ENCODE results near the gene NES. TPM values are rescaled to one million over a fixed set of nuclear protein-coding genes. Genes with fewer than 3 reads are reported as not detected.

The NES gene
- total and polyA plus RNA-seq, 2 of the 8 experiments (the other 6 are each of a cell fraction or from before 2014, with no cell fraction given): 13.3 to 135 TPM

- TF ChIP-seq CTCF (IDR thresholded peaks at IDR 0.05; ENCODE audit: control extremely low read depth in 1 of 3, insufficient read depth in 1 of 3, low read depth in 1 of 3, low read length in 3 of 3): no peak
- TF ChIP-seq JUND (IDR thresholded peaks at IDR 0.05; ENCODE audit: low read length): no peak
- TF ChIP-seq FOSL1 (IDR thresholded peaks at IDR 0.05; ENCODE audit: insufficient read depth, low read depth, low read length): no peak
- TF ChIP-seq SP2 (IDR thresholded peaks at IDR 0.05; ENCODE audit: low read length): no peak
- no peak for TF ChIP-seq MAX (IDR thresholded peaks at IDR 0.05)
- no peak for TF ChIP-seq YY1 (IDR thresholded peaks at IDR 0.05; ENCODE audit: low read depth, low read length)
Observed at GRCh38 chr1:156657741-156658319, 19.4 kb downstream of the NES start (continued).
